Measurements from ENCODE around the gene SAMD7.

SAMD7 gene

GRCh38 chr3:169913323-169913722 lies 2.0 kb downstream of the SAMD7 start:
- no peak for DNase-seq

GRCh38 chr3:169914321-169914720 lies 2.9 kb downstream of the SAMD7 start:
- DNase-seq = no peak

GRCh38 chr3:169923189-169923588 lies 11.8 kb downstream of the SAMD7 start:
- DNase-seq = no peak

DNA sequence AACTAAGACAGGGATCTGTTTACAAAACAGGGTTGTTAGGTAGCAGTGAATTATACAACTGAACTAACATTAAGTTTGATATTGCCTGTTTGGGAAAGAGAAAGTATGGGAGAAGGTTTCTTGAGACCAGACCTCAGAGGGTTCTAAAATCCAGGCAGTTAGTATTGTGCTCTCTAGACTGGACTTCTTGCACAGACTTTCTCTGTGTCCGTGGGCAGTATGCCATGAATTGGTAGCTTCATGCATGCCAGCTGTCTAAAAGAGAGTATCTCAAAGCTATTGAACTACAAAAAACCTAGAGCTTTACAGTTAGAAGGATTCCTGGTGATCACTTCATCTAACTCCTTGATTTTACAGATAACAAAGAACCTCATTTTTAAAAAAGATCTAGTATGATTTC lies 12.5 kb downstream of the SAMD7 start:
- no peak for DNase-seq

- no peak for DNase-seq
These were observed 18.6 kb downstream of the SAMD7 start for GRCh38 chr3:169929830-169930519.

DNA sequence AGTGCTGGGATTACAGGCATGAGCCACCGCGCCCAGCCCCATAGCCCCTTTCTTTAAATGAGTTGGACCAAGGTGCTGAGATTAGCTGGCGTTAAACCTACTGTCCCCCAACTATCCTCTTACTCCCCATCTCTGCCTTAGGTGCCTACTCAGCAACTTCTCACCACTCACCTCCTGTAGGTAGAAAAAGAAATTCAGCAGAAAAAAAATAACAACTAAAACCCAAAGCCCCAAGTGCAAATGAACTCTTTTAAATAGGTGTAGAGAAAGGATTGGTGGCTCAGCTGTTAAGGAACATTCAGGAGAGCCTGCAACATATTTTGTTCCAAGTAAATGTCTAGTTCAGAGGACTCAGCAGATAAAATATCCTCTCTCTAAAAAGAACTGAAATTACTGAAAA lies 19.5 kb downstream of the SAMD7 start:
- no peak for DNase-seq

DNA sequence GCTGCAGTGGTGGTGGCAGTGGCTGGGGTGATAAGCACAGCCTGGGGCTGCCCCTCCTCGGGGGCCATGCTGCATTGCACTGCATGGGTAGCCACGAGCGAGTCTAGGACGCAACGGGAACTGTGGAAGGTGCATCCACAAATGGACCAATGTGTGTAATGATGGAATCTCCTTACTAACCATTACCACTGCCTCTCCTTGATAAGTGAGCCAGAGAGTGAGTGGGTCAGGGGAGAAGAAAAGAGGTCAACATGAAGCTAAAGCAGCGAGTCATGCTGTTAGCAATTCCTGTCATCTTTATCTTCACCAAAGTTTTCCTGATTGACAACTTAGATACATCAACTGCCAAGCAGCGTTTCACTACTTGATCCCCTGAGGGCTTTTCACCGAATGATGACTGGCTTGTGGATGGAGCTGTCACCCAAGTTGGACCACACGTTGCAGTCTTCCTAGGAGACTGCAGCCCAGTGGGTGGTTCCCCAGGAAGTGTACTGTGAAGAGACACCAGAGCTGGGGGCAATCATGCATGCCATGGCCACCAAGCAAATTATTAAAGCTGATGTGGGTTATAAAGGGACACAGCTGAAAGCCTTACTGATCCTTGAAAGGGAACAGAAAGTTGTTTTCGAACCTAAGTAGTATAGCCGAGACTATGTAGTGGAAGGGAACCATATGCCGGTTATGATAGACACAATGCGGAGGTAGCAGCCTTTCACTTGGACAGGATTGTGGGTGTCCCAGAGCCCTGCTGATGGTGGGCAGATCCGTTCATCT lies 20.6 kb downstream of the SAMD7 start:
- no peak for DNase-seq

DNA sequence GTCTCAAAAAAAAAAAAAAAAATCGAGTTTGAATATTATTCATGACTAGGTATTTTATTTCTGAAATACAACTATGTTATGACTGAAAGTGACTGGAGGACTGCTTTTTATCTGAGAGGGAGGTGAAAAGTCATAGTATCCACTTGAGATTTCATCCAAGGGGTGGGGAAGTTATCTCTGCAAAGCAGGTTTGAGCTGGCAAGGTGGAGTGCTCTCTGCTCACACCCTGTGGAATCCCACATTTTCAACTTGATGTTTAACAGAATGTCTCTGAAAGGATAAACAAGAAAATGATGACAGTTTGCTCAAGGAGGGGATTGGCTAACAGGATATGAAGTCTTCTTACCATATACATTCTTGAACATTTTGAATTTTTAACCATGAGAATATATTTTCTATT lies 27.9 kb downstream of the SAMD7 start:
- no peak for DNase-seq

- no peak for DNase-seq
These were observed 28.4 kb downstream of the SAMD7 start for GRCh38 chr3:169939751-169940150.

DNA sequence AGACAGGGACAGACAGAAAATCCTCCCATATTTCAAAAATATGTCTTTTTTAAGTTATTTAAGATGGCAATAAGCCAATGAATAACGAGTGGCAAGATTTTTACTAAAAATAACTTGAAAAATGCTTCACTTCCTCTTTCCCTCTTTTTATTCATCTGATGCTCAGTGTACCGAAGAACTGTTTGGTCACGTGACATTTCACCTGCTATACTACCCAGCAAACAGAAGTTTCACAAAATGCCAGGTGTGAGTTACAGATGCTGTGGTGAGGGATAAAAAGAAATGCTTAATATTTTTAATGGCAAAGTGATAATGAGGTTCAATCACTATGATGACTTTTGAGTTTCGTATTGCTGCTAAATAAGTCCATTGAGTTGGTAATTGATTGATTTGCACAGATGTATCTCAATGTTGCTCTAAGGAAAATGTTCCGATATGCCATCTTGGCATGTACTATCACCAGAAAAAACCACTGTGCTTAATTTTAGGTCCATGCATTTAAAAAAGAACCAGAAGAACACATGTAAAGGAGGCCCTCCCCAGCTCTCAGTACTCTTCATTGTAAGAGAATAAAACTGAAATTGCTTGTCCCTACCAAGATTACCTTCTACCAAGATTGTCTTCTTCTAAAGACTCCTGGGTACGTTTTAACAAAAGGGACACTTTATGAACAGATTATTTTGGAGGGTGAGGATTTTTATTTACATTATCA lies 29.3 kb downstream of the SAMD7 start:
- DNase-seq = no peak

GRCh38 chr3:169945313-169945712 lies 33.9 kb downstream of the SAMD7 start:
- DNase-seq = no peak

GRCh38 chr3:169946336-169946735 lies 35.0 kb downstream of the SAMD7 start:
- DNase-seq = no peak

DNA sequence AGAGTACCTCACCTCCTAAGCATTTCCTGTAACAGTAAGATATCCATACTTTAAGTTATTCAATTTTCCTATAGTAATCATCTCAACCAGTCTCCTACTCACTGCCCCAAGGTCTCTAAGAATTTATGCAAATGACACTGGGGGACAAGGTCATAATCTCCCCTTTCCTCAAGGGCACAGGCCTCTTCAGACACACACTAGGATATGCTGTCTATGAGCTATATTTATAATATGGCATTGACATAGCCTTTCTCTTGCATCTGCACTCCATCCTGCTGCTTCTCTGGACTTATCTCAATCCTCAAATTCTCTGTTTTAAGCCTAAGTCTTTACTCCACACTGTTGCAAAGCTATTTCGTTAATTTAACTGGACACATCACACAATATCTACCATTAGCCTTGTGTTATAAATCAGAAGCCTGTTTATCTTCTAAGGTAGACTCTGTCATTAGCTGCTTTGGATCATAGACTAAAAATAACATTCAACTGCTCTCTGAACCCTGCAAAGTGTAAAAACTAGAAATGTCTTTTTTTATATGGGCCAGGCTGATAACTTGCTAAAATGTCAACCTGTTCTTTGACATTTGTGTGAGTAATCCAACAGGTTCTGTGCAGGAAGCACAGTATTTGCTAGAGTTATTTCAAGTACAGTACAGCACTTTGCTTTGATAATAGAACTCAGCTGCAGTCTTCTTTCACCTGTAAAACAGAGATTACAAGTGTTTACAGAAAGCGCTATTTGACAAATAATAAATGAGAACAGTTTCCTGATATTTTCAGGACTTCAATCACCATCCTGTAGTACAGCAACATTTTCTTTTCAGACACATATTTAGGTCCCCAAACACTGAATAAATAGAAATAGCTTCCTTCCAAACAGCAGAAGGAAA lies 37.4 kb downstream of the SAMD7 start:
- no peak for DNase-seq

DNA sequence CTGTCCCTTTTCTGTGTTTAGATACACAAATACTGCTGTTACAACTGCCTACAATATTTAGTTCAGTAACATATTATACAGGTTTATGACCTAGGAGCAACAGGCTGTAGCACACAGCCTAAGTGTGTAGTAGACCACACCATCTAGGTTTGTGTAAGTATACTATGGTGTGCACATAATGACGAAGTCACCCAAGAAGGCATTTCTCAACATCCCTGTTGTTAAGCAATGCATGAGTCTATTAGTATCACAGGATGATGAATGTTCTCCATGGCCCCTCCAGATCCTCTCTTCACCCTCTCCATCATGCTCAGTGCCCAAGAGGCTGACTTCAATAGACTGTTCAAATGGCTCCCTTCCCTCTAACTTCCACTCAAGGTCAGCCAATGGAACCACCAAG lies 40.7 kb downstream of the SAMD7 start:
- DNase-seq = no peak

GRCh38 chr3:169953462-169954141 lies 42.2 kb downstream of the SAMD7 start:
- no peak for DNase-seq

DNA sequence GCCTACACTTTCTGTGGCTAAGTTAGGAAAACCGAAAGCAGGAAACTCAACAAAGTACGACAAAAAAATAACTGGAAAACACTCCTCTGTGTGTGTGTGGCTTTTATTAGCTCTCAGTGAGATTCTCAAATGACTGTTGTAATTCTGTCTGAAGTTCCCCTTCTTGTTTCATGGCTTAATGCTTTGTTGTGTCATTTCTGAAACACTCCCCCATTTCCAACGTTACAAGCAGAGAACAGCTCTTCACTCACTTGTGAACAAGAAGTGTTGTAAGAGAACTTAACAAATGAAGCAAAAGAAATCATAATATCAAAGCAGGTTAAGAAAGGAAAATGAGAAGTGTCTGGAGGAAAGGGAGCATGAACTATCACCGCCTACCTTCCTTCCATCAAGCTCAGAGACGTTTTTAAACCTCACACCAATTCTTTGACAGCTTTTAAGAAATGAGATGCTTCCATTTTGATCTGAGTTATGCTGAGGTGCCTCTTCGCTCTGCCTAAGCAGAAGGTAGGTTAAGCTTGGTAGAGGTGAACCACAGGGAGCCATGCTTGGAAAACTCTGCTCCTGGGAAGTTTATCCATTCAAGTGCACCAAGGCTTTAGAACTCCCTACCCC lies 42.9 kb downstream of the SAMD7 start:
- no peak for DNase-seq

DNA sequence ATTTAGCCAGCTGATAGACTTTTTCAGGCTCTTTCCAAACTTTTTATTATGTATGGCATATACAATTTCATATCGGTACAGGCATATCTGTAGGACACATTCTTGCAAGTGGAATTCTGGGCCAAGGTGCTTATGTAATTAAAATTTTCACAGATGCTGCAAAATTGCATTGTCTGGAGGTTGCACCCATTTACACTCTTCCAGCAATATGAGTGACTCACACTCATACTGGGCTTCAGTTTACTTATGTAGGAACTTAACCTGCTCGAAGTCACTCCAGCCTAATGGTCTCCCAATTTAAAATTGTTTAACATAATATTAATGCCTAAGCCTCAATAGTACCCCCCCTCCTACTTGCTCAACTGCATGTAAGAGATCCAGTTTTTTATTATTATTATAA lies 44.0 kb downstream of the SAMD7 start:
- no peak for DNase-seq

- no peak for DNase-seq
These were observed 52.8 kb downstream of the SAMD7 start for GRCh38 chr3:169964176-169964575.

- no peak for DNase-seq
These were observed 54.4 kb downstream of the SAMD7 start for GRCh38 chr3:169965562-169966427.

DNA sequence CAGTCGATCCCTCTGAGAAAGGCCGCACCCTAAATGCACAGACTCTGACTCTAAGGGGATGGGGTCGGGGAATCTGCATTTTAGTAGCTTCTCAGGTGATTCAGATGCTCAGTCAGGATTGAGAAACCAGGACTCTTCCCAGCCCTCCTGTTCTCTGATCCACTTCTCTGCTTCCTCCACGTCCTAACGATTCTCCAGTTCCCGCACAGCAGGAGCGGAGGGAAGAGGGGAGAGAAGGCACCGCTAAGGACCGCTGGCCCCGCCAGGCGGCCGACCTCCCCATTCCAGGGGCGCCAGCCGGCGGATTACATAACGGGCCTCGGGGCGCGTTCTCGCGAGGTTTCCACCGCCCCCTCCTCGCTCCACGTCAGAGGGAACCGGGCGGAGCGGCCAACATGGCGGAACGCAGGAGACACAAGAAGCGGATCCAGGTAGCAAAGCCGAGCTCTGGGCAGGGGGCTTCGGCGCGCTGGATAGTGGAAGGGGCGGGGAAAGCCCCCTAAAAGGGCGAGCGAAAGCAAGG lies 55.1 kb downstream of the SAMD7 start, which contains the start of gene SEC62:
Gene SEC62 (plus strand): TSS at position 380 of the 523 bp plus-strand sequence. CDS start 16 bp downstream, at position 396.
- DNase-seq = peak; percentile 95
